PFSK-1 (cell line): ENCODE data around the gene C18orf63.

ENCODE experiments used
- FOXP2 ChIP-seq: optimal IDR thresholded peaks from 2 replicates; pipeline ENCODE3; 2011; ENCODE audit warnings: borderline replicate concordance, control low read depth, inconsistent platforms; ENCODE audit not compliant: insufficient read depth; ENCODE audit errors: extremely low read length, extremely low read depth
- POLR2AphosphoS5 ChIP-seq: IDR thresholded peaks from 2 replicates; pipeline ENCODE4 v1.6.1; 2012; ENCODE audit warnings: low read depth, mild to moderate bottlenecking, control low read depth, low read length, moderate library complexity
- SIN3A ChIP-seq: IDR thresholded peaks from 2 replicates; pipeline ENCODE4 v1.6.1; 2012; ENCODE audit warnings: mild to moderate bottlenecking, low read length, moderate library complexity, borderline replicate concordance; ENCODE audit not compliant: insufficient read depth
- TAF1 ChIP-seq: IDR thresholded peaks from 2 replicates; pipeline ENCODE4 v1.6.1; 2012; ENCODE audit warnings: low read length, control low read depth, borderline replicate concordance; ENCODE audit not compliant: insufficient read depth
- TF ChIP-seq, protein P1 (sequence below), 2 experiments: IDR thresholded peaks; 2 replicates each; pipeline versions ENCODE4 v1.6.1 to v1.8.0; 2011 to 2012; ENCODE audit warnings: low read depth in 2 of 2, low read length in 2 of 2, control low read depth in 1 of 2, inconsistent platforms in 1 of 2, mild to moderate bottlenecking in 1 of 2, moderate library complexity in 1 of 2; ENCODE audit not compliant: insufficient read depth in 1 of 2

The C18orf63 gene

DNA sequence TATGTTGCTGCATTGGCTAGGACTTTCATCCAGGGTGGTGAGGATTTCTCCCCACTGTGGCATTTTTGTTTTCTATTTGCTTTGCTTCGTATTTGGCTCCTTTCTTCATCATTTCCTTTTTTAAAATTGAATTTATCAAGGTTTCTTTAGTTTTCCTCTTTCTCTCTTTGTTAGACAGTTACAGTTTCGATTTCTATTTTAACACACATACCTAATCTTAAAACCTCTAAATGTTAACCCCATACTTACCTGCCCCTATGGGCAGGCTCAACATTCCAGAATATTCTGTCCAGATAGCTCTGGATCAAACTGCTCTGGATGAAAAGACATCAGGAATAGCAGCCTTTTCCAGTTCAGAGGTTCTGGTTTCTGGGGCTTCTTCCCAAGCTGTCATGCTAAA lies 92.2 kb downstream of the C18orf63 start:
- no peak for TF ChIP-seq SIN3A
- TF ChIP-seq FOXP2 = no peak
- TF ChIP-seq TAF1 = no peak
- TF ChIP-seq, protein P1, sequence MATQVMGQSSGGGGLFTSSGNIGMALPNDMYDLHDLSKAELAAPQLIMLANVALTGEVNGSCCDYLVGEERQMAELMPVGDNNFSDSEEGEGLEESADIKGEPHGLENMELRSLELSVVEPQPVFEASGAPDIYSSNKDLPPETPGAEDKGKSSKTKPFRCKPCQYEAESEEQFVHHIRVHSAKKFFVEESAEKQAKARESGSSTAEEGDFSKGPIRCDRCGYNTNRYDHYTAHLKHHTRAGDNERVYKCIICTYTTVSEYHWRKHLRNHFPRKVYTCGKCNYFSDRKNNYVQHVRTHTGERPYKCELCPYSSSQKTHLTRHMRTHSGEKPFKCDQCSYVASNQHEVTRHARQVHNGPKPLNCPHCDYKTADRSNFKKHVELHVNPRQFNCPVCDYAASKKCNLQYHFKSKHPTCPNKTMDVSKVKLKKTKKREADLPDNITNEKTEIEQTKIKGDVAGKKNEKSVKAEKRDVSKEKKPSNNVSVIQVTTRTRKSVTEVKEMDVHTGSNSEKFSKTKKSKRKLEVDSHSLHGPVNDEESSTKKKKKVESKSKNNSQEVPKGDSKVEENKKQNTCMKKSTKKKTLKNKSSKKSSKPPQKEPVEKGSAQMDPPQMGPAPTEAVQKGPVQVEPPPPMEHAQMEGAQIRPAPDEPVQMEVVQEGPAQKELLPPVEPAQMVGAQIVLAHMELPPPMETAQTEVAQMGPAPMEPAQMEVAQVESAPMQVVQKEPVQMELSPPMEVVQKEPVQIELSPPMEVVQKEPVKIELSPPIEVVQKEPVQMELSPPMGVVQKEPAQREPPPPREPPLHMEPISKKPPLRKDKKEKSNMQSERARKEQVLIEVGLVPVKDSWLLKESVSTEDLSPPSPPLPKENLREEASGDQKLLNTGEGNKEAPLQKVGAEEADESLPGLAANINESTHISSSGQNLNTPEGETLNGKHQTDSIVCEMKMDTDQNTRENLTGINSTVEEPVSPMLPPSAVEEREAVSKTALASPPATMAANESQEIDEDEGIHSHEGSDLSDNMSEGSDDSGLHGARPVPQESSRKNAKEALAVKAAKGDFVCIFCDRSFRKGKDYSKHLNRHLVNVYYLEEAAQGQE (IDR thresholded peaks at IDR 0.05; ENCODE audit: insufficient read depth in 1 of 2, low read depth in 2 of 2, low read length in 2 of 2) = no peak
- TF ChIP-seq POLR2AphosphoS5 = no peak
